ENCODE data around the gene TRAPPC14.
A peak's percentile ranks its signal among the peaks of the same experiment; 100 is the strongest.

Gene TRAPPC14

DNA sequence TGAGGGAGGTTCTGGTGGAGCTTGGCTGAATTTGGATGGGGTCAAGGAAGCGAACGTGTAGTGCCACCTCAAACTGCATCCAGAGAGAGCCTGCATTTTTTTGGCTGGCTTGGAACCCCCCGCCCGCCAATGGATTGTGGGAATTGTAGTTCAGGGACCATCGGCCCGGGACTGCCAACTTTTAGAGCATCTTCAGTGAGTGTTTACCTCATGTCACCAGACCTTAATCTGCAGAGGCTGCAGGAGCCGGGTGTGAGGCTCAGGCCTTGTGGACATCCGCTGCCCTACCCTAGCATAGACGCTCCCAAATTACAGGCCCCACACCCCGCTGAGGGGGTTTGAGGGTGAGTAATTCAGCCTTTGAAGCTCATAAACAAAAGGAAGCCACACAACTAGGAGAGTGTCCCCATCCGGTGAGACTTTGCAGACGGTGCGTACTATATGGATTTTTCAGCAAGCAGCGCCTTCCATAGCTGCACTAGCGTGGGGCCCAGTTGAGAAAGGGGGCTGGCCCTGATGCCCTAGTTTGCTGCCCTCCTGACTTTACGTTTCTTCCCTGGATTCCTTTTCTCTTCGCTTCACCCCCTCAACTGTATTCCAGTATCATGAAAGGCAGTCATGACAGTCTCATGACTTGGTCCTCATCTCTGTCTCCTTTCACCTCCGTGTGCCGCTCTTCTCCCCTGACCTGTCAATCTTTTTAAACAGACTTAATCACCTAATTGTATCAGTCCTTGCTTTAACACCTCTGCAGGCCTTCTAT is 38.4 kb downstream of the TRAPPC14 start (continued):
- TF ChIP-seq, protein P1, sequence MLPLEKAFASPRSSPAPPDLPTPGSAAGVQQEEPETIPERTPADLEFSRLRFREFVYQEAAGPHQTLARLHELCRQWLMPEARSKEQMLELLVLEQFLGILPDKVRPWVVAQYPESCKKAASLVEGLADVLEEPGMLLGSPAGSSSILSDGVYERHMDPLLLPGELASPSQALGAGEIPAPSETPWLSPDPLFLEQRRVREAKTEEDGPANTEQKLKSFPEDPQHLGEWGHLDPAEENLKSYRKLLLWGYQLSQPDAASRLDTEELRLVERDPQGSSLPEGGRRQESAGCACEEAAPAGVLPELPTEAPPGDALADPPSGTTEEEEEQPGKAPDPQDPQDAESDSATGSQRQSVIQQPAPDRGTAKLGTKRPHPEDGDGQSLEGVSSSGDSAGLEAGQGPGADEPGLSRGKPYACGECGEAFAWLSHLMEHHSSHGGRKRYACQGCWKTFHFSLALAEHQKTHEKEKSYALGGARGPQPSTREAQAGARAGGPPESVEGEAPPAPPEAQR (tag by site-specific recombination; IDR thresholded peaks at IDR 0.05) = no peak
- TF ChIP-seq IKZF3 (tag by site-specific recombination; IDR thresholded peaks at IDR 0.05) (no peak), ZNF830 (tag by site-specific recombination; IDR thresholded peaks at IDR 0.05; ENCODE audit: low read depth) (no peak), ZNF223 (tag by site-specific recombination; IDR thresholded peaks at IDR 0.05) (no peak), OSR2 (tag by site-specific recombination; IDR thresholded peaks at IDR 0.05) (no peak; the same call in 1 of the 2 replicates), SP7 (tag by site-specific recombination; IDR thresholded peaks at IDR 0.05) (peak; percentile 41), ZNF112 (tag by site-specific recombination; IDR thresholded peaks at IDR 0.05) (no peak), ZNF837 (tag by site-specific recombination; IDR thresholded peaks at IDR 0.05) (no peak), BCL11A (tag by site-specific recombination; IDR thresholded peaks at IDR 0.05; ENCODE audit: low read depth) (no peak), ZFP41 (tag by site-specific recombination; IDR thresholded peaks at IDR 0.05; ENCODE audit: borderline replicate concordance) (no peak), ZNF624 (tag by site-specific recombination; IDR thresholded peaks at IDR 0.05) (no peak), GLI2 (tag by site-specific recombination; IDR thresholded peaks at IDR 0.05; ENCODE audit: borderline replicate concordance, low read depth) (no peak), ZNF423 (tag by site-specific recombination; IDR thresholded peaks at IDR 0.05) (no peak), ZNF677 (tag by site-specific recombination; IDR thresholded peaks at IDR 0.05) (no peak), ZNF404 (tag by site-specific recombination; IDR thresholded peaks at IDR 0.05) (no peak), ZNF433 (tag by site-specific recombination; IDR thresholded peaks at IDR 0.05; ENCODE audit: low read depth) (no peak), ZNF701 (tag by site-specific recombination; IDR thresholded peaks at IDR 0.05) (no peak), ZFP3 (tag by site-specific recombination; IDR thresholded peaks at IDR 0.05; ENCODE audit: low read depth) (no peak), ZNF394 (tag by site-specific recombination; IDR thresholded peaks at IDR 0.05; ENCODE audit: borderline replicate concordance) (0 out of 2 replicates have a peak, but pooled peaks have one; percentile 52), ZNF776 (tag by site-specific recombination; IDR thresholded peaks at IDR 0.05; ENCODE audit: borderline replicate concordance) (no peak), SETDB1 (IDR thresholded peaks at IDR 0.05; ENCODE audit: insufficient read length, low read length) (no peak), ZNF335 (tag by site-specific recombination; conservative IDR thresholded peaks at IDR 0.05) (no peak; the same call in none of the 2 replicates), KLF16 (tag by site-specific recombination; IDR thresholded peaks at IDR 0.05) (no peak), YY1 (tag by site-specific recombination; IDR thresholded peaks at IDR 0.05) (no peak), ZNF558 (tag by site-specific recombination; IDR thresholded peaks at IDR 0.05) (no peak), ZNF416 (tag by site-specific recombination; IDR thresholded peaks at IDR 0.05) (no peak)
- TF ChIP-seq, protein P2, sequence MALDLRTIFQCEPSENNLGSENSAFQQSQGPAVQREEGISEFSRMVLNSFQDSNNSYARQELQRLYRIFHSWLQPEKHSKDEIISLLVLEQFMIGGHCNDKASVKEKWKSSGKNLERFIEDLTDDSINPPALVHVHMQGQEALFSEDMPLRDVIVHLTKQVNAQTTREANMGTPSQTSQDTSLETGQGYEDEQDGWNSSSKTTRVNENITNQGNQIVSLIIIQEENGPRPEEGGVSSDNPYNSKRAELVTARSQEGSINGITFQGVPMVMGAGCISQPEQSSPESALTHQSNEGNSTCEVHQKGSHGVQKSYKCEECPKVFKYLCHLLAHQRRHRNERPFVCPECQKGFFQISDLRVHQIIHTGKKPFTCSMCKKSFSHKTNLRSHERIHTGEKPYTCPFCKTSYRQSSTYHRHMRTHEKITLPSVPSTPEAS (tag by site-specific recombination; IDR thresholded peaks at IDR 0.05) = no peak
- TF ChIP-seq, protein P3, sequence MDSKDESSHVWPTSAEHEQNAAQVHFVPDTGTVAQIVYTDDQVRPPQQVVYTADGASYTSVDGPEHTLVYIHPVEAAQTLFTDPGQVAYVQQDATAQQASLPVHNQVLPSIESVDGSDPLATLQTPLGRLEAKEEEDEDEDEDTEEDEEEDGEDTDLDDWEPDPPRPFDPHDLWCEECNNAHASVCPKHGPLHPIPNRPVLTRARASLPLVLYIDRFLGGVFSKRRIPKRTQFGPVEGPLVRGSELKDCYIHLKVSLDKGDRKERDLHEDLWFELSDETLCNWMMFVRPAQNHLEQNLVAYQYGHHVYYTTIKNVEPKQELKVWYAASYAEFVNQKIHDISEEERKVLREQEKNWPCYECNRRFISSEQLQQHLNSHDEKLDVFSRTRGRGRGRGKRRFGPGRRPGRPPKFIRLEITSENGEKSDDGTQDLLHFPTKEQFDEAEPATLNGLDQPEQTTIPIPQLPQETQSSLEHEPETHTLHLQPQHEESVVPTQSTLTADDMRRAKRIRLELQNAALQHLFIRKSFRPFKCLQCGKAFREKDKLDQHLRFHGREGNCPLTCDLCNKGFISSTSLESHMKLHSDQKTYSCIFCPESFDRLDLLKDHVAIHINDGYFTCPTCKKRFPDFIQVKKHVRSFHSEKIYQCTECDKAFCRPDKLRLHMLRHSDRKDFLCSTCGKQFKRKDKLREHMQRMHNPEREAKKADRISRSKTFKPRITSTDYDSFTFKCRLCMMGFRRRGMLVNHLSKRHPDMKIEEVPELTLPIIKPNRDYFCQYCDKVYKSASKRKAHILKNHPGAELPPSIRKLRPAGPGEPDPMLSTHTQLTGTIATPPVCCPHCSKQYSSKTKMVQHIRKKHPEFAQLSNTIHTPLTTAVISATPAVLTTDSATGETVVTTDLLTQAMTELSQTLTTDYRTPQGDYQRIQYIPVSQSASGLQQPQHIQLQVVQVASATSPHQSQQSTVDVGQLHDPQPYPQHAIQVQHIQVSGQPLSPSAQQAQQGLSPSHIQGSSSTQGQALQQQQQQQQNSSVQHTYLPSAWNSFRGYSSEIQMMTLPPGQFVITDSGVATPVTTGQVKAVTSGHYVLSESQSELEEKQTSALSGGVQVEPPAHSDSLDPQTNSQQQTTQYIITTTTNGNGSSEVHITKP (tag by site-specific recombination; IDR thresholded peaks at IDR 0.05) = peak; percentile 97
- TF ChIP-seq, protein P4, sequence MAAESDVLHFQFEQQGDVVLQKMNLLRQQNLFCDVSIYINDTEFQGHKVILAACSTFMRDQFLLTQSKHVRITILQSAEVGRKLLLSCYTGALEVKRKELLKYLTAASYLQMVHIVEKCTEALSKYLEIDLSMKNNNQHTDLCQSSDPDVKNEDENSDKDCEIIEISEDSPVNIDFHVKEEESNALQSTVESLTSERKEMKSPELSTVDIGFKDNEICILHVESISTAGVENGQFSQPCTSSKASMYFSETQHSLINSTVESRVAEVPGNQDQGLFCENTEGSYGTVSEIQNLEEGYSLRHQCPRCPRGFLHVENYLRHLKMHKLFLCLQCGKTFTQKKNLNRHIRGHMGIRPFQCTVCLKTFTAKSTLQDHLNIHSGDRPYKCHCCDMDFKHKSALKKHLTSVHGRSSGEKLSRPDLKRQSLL (tag by site-specific recombination; IDR thresholded peaks at IDR 0.05) = no peak
- TF ChIP-seq, protein P5, sequence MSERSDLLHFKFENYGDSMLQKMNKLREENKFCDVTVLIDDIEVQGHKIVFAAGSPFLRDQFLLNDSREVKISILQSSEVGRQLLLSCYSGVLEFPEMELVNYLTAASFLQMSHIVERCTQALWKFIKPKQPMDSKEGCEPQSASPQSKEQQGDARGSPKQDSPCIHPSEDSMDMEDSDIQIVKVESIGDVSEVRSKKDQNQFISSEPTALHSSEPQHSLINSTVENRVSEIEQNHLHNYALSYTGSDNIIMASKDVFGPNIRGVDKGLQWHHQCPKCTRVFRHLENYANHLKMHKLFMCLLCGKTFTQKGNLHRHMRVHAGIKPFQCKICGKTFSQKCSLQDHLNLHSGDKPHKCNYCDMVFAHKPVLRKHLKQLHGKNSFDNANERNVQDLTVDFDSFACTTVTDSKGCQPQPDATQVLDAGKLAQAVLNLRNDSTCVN (tag by site-specific recombination; optimal IDR thresholded peaks at IDR 0.05) = no peak
- TF ChIP-seq, protein P6, sequence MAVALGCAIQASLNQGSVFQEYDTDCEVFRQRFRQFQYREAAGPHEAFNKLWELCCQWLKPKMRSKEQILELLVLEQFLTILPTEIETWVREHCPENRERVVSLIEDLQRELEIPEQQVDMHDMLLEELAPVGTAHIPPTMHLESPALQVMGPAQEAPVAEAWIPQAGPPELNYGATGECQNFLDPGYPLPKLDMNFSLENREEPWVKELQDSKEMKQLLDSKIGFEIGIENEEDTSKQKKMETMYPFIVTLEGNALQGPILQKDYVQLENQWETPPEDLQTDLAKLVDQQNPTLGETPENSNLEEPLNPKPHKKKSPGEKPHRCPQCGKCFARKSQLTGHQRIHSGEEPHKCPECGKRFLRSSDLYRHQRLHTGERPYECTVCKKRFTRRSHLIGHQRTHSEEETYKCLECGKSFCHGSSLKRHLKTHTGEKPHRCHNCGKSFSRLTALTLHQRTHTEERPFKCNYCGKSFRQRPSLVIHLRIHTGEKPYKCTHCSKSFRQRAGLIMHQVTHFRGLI (tag by site-specific recombination; IDR thresholded peaks at IDR 0.05) = no peak

All from HEK293 (cell line).